HS-27A (cell line): ENCODE measurements around the gene MUC21.

Experiments
- DNase-seq: peaks from one replicate; pipeline ENCODE4 v3.0.0-alpha.2; 2012; ENCODE audit warnings: low read depth, missing footprints

The MUC21 gene

GRCh38 chr6:30983439-30983838, at the start of gene MUC21:
TSS of gene MUC21 (plus strand) at chr6:30983718. CDS start at chr6:30983959, 241 bp downstream.
- DNase-seq, result no peak

DNA sequence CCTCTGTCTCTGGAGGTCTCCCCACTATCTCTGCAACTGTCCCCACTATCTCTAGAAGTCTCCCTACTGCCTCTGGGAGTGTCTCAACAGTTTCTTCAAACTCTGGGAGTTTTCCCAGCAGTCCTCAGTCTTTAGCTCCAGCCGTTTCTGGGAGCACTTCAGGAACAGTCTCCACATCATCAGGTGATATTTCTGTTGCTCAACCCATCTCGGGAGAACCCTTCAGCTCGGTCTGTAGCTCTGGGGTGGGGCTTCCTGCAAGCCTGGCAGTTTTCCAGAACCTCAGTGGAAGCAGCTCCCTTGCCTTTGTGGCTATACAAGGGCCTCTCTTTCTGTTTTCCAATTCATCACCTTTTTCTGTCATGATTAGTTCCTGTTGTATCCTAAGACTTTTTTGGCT, 48.5 kb upstream of the MUC21 start:
- no peak for DNase-seq

DNA sequence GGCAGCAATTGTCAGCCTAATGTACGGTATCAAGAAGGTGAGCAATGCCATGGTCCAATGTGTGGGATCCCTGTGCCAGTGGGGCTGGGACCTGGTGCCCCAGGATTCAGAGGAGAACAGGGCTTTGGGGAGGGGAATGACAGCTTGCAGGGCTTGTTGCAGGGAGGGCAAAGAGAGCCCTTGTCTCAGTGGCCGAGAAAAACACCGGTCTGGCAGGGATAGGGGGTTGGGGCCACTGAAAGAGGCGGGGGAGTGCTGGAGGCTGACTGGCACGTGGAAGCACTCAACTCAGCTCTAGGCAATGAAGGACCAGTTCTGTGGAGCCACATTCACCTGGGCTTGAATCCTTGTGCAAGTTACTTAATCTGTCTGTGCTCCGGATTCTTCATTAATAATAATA, 46.3 kb upstream of the MUC21 start:
- no peak for DNase-seq

- DNase-seq, result no peak
These were observed 44.8 kb upstream of the MUC21 start for GRCh38 chr6:30938730-30939129.

- DNase-seq, result no peak
These were observed 44.0 kb upstream of the MUC21 start for GRCh38 chr6:30939473-30939872.

DNA sequence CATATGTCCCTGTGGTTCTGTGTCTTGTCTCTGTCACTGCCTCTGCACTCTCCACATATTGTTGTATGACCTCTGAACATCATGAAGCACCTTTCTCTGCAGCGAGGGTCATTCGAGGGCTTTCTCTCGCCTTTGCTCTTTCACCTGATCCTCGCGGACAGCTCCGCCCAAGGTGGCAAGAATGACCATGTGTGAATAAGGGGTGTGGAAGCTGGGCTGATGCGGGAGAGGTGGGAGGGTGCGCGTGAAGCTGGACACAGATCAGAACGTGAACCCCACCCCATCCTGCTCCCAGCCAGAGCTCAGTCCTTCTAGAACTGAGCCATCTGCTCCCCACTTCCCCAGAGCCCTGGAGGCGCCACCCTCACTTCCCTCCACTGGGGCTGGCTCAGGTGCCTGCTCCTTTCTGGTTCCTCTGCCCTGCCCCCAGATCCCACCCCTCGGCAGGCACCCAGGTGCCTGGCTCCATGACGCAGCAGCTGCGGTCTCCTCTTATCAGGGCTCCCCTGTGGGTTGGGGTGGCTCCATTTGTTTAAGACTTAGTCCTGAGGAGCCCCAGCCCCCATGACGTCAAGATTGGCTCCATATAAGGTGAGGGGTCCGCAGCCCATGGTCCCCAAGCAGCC, 43.0 kb upstream of the MUC21 start, which contains the start of gene MUCL3:
MUCL3 (plus strand) TSS at position 613 of the 626 bp plus-strand sequence. CDS start 27 bp downstream, outside the sequence.
- no peak for DNase-seq

DNA sequence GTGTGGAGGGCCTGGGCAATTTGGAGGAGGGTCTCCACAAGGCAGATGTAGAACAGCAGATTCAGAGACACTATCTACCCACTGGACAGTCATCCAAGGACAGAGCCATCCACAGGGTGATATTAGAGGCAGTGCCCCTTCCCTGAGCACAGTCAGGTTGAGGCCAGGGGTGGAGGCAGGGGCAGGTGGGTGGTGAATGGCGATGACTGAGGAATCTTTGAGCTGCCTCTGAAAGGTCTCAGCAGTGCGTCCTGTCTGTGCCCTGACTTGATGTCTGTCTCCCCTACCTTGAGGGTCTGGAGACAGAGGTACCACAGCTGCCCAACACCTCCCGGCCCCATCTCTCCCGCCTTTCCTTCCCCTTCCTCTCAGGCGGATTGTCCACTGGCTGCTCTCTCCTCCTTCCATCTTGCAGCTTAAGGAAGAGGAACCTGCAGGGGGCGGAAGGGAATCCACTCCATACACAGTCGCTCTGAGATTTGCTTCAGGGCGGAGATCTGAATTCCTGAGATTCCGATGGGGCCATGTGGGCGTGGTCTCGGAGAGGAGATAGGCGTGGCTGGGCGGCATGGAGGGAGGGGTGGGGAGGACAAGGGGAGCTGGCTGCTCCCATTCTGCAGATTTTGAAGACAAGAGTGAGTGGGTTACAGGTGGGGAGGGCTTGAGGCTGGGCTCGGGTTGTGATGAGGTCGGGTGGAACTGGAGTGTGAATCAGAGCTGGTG, 41.0 kb upstream of the MUC21 start:
- peak; percentile 90 for DNase-seq

DNA sequence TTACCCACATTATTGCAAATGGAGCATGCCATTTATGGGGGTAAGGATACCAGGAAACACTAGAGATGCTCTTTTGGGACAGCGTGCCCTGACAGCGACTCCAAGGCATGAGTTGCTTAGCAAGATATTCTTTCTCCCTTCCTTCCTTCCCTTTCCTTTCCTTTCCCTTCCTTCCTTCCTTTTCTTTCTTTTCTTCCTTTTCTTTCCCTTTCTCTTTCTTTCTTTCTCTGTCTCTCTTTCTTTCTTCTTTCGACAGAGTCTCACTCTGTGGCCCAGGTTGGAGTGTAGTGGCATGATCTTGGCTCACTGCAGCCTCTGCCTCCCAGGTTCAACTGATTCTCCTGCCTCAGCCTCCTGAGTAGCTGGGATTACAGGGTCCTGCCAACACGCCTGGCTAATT, 39.5 kb upstream of the MUC21 start:
- no peak for DNase-seq

DNA sequence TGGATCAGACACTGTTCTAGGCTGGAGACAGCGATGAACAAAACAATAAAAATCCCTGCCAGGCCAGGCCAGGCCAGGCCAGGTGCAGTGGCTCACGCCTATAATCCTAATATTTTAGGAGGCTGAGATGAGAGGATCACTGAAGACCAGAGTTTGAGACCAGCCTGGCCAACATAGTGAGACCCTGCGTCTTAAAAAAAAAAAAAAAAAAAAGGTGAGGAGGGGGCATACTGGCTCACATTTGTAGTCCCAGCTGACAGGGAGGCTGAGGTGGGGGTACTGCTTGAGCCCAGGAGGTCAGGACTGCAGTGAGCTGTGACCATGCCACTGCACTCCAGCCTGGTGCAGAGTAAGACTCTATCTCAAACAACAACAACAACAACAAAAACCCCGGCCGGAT, 38.2 kb upstream of the MUC21 start:
- DNase-seq, result no peak

DNA sequence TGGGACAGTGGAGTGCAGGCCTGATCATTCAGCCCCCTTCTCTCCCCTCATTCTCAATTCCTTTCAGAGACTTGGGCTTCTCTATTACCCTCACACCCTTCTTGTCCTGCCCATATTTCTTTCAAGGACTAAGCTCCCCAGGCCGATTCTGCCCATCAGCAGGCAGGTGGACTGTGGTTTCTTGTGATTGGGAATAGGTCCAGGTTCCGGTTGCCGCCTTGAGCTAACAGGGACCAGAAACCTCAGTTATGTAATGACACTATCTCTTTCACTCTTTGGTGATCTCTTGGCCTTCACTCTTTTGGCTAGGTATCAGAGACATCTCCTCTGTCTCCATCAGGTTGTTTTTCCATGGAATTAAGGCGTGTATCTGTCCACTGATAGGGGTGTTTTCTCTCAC, 36.3 kb upstream of the MUC21 start:
- no peak for DNase-seq

GRCh38 chr6:30948811-30949210, 34.7 kb upstream of the MUC21 start:
- no peak for DNase-seq

GRCh38 chr6:30951907-30952469, 31.5 kb upstream of the MUC21 start:
- no peak for DNase-seq

DNA sequence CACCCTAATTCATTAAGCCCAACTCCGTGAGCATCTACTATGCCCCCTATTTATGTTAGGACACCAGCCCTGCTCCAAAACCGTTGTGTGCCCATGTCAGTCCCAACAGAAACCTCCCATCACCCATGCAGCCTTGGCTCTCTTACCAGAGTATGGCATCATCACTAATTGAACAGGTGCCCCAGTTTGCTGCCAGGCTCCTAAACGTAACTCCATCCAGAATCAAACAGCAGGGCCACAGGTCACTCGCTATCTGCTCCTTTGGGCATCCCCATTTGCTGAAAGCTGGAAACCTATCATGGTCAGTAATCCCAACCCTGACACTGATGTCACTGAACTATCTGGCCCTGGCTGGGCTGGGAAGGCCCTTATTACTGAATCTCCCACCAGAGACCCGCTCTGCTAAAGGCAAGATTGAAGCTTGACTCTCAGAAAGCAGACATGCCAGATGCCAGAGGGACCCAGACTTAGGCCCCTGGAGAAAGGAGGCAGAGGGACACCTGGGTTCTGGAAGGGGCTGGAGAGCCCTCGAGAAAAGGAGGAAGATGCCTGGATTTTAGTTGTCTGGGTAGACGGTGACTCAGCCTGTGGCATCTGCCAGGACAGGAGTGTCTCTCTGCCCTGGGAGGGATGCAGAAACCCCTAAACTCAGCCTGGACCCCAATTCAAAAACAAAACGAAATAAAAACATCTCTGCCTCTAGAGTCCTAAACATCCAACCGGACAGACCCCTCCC, 28.7 kb upstream of the MUC21 start:
- no peak for DNase-seq

GRCh38 chr6:30955367-30956042, 28.0 kb upstream of the MUC21 start:
- no peak for DNase-seq

DNA sequence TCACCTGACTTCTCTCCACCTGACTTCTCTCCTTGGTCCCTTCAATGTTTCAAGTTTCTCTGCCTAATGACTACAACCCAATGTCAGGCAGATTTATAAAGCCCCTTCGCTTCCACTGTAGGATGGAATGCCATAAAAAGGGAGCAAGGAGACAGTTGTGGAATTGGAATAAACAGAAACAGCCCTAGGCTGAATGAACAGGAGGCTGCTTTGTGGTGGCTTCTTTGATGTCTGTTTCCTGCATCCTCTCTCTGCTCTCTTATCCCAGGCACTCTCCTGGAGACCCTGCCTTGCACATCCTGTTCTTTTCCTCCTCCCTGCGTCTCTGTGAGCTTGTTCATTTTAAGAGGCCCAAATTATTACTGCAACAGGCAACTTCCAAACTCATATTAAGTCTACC, 25.8 kb upstream of the MUC21 start:
- DNase-seq, result no peak

- no peak for DNase-seq
These were observed 22.4 kb upstream of the MUC21 start for GRCh38 chr6:30960907-30961673.

- no peak for DNase-seq
These were observed 20.8 kb upstream of the MUC21 start for GRCh38 chr6:30962716-30963115.

GRCh38 chr6:30963641-30964040, 19.9 kb upstream of the MUC21 start:
- no peak for DNase-seq

DNA sequence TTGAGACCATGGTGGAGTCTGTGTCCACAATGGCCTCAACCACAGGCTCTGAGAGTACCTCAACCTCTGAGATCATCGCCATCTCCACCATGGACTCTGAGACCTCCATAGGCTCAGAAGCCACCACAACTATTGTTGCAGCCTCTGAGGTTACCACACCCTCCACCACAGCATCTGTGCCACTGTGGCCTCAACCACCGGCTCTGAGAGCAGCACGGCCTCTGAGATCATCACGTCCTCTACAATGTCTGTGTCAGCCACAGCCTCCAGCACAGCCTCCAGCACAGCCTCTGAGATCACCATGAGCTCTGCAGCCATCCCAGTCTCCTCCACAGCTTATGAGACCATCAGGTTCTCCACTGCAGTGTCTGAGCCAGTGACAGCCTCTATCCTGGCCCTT, 19.4 kb upstream of the MUC21 start:
- DNase-seq, result no peak

DNA sequence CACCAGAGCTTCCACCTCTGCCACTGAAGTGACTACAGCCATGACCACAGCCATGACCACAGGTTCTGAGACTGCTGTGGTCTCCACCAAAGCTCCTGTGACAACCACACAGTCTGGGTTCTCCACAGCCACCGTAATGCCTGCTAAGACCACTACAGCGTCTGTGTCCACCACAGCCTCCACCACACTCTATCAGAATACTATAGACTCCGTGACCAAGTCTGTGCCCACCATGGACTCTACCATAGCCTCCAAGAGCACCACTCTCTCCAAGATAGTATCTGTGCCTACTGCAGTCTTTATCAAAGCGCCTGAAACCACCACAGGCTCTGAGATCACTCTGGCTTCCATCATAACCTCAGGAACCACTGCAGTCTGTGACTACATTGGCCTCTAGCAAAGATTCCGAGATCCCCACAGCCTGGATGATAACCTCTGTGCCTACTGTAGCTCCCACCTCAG, 18.3 kb upstream of the MUC21 start:
- no peak for DNase-seq

DNA sequence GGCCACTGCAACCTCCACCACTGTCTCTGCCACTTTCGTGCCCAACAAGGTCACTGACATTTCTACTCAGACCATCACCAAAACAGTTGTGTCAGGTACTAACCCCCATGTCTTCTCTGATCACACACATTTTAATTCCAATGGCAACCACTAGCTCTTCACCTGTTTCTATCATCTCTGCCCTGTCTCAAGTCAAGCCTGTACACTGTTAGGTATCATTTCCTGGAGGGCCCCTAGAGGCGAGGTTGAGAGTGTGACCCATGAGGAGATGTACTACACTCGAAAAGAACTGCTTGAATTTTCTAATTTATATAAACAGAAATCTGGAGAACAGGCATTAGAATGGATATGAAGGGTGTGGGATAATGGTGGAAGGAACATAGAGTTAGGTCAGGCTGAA, 17.4 kb upstream of the MUC21 start:
- DNase-seq, result no peak
